ENCODE data around the gene SLC6A7. TPM values are rescaled to one million over a fixed set of nuclear protein-coding genes. Genes with fewer than 3 reads are reported as not detected.

The SLC6A7 gene
- total RNA-seq = not detected in 2 replicates

GRCh38 chr5:150189728-150190502 is at the start of gene SLC6A7:
TSS of gene SLC6A7 (plus strand) at chr5:150190062. CDS start at chr5:150190328, 266 bp downstream.

GRCh38 chr5:150155258-150156026 is 34.4 kb upstream of the SLC6A7 start, which contains the start of gene PDGFRB:
TSS of gene PDGFRB (minus strand) at chr5:150155845. CDS start at chr5:150137047, 18,798 bp downstream.

GRCh38 chr5:150166650-150167511 is 23.0 kb upstream of the SLC6A7 start, which contains the start of gene CDX1:
TSS of gene CDX1 (plus strand) at chr5:150166778. CDS start at chr5:150166877, 99 bp downstream.

Other genes starting within 250 kb of the SLC6A7 start
- gene PDE6A, start 245.3 kb upstream of the SLC6A7 start, total RNA-seq = 0.06 TPM in 1 of 2 replicates, not detected in the other
- gene SLC26A2, start 229.3 kb upstream of the SLC6A7 start, total RNA-seq = 13.6 and 40.5 TPM in 2 replicates
- gene TIGD6, start 189.4 kb upstream of the SLC6A7 start, total RNA-seq = 4.5 and 6.2 TPM in 2 replicates
- gene HMGXB3, start 189.3 kb upstream of the SLC6A7 start, total RNA-seq = 31.1 and 51.5 TPM in 2 replicates
- not detected in 2 replicates for gene CSF1R, start 103.5 kb upstream of the SLC6A7 start, total RNA-seq
- 2.6 and 8.9 TPM in 2 replicates for gene PDGFRB, start 34.2 kb upstream of the SLC6A7 start, total RNA-seq
- gene CDX1, start 23.3 kb upstream of the SLC6A7 start, total RNA-seq = not detected in 2 replicates
- gene CAMK2A, start 99.7 kb downstream of the SLC6A7 start, total RNA-seq = not detected in 2 replicates
- 0.16 and 0.63 TPM in 2 replicates for gene ARSI, start 112.8 kb downstream of the SLC6A7 start, total RNA-seq
- 10.7 and 22.2 TPM in 2 replicates for gene TCOF1, start 167.6 kb downstream of the SLC6A7 start, total RNA-seq
- gene CD74, start 222.8 kb downstream of the SLC6A7 start, total RNA-seq = 5.7 and 10.7 TPM in 2 replicates

Measured in bladder microvascular endothelial cell (primary cell).